ENCODE measurements around the gene MTUS2.

DNA sequence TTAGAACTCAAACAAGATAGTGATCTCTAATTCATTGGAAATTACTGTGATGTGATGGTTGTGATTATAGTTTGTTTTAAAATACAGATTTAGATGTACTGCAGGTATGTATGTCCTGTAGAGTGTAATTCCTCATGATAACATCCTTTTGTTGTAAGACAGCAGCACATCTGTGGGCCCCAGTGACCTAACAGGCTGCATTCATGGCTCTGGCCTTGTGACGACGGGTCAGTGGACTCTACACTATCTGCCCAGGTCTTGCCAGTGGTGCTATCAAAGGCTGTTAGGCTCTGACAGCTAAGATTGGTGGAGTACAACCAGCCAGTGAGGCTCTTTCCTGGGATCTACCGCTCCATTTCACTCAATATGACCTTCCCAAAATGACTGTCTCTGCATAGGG lies 158.4 kb downstream of the MTUS2 start:
- no peak for TF ChIP-seq EZH2 (IDR thresholded peaks at IDR 0.05)
- TF ChIP-seq, protein P1, sequence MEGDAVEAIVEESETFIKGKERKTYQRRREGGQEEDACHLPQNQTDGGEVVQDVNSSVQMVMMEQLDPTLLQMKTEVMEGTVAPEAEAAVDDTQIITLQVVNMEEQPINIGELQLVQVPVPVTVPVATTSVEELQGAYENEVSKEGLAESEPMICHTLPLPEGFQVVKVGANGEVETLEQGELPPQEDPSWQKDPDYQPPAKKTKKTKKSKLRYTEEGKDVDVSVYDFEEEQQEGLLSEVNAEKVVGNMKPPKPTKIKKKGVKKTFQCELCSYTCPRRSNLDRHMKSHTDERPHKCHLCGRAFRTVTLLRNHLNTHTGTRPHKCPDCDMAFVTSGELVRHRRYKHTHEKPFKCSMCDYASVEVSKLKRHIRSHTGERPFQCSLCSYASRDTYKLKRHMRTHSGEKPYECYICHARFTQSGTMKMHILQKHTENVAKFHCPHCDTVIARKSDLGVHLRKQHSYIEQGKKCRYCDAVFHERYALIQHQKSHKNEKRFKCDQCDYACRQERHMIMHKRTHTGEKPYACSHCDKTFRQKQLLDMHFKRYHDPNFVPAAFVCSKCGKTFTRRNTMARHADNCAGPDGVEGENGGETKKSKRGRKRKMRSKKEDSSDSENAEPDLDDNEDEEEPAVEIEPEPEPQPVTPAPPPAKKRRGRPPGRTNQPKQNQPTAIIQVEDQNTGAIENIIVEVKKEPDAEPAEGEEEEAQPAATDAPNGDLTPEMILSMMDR (IDR thresholded peaks at IDR 0.05), result no peak
- no peak for TF ChIP-seq EZH2phosphoT487 (IDR thresholded peaks at IDR 0.05)

Data from neural progenitor cell (in vitro differentiated cells).